ENCODE data around the gene SDHAF4. TPM values are rescaled to one million over a fixed set of nuclear protein-coding genes. Genes with fewer than 3 reads are reported as not detected.

SDHAF4 gene
- total RNA-seq, 2 experiments from 2014 or later, result 2.2 to 2.6 TPM

- Mint-ChIP-seq H3K4me3 (no peak overlapping the region), H3K9me3 (no peaks in the 10 kb centered on the region), H3K27me3 (no peaks in the 10 kb centered on the region), H3K27ac (no peak overlapping the region), H3K4me1 (ENCODE audit: low read depth) (no peaks in the 10 kb centered on the region), H3K36me3 (ENCODE audit: low read depth) (peaks cover 19% of the 10 kb centered on the region)
- CTCF ChIA-PET, result no interaction called here
- intact Hi-C loops (cut with DNase I, micrococcal nuclease), result loop anchor here (10.0 kb wide), 2 partner anchors 430 to 490 kb away; partner anchors contain the start of gene B3GAT2 (in 2 of the 2)
- POLR2A ChIA-PET, result no interaction called here
- no peaks in the 10 kb centered on the region for H3K27me3 ChIP-seq (ENCODE audit: control insufficient read depth in 1 of 2, insufficient read depth in 2 of 2, low read length in 2 of 2)
- H3K36me3 ChIP-seq (ENCODE audit: insufficient read depth, low read length), result no peaks in the 10 kb centered on the region
- no peak overlapping the region for H3K4me3 ChIP-seq (ENCODE audit: low read length)
- no peak overlapping the region for H3K27ac ChIP-seq (ENCODE audit: low read depth in 1 of 2, low read length in 2 of 2)
- no peaks in the 10 kb centered on the region for H3K9me3 ChIP-seq (ENCODE audit: control insufficient read depth in 1 of 2, insufficient read depth in 1 of 2, low read length in 2 of 2)
- ATAC-seq (ENCODE audit: poor library complexity) (no peak), DNase-seq (no peak)
- H3K4me1 ChIP-seq (ENCODE audit: insufficient read depth, low read length), result no peaks in the 10 kb centered on the region
- no peak for TF ChIP-seq CTCF (IDR thresholded peaks at IDR 0.05)
These were observed 41.9 kb upstream of the SDHAF4 start for GRCh38 chr6:70524721-70525286.

GRCh38 chr6:70527071-70527737 lies 39.5 kb upstream of the SDHAF4 start:
- ATAC-seq (ENCODE audit: poor library complexity), result no peak
- Mint-ChIP-seq H3K27me3 (no peaks in the 10 kb centered on the region), H3K4me3 (no peak overlapping the region), H3K27ac (no peak overlapping the region), H3K9me3 (no peaks in the 10 kb centered on the region), H3K36me3 (ENCODE audit: low read depth) (peaks cover 19% of the 10 kb centered on the region), H3K4me1 (ENCODE audit: low read depth) (no peaks in the 10 kb centered on the region)
- no peak for DNase-seq
- ChIA-PET POLR2A (no interaction called here), CTCF (no interaction called here)
- TF ChIP-seq CTCF (IDR thresholded peaks at IDR 0.05), result no peak
- intact Hi-C loops (cut with DNase I, micrococcal nuclease), result loop anchor here (10.0 kb wide), 2 partner anchors 428 to 488 kb away; partner anchors contain the start of gene B3GAT2 (in 2 of the 2)
- no peaks in the 10 kb centered on the region for H3K36me3 ChIP-seq (ENCODE audit: insufficient read depth, low read length)
- no peak overlapping the region for H3K4me3 ChIP-seq (ENCODE audit: low read length)
- no peak overlapping the region for H3K27ac ChIP-seq (ENCODE audit: low read depth in 1 of 2, low read length in 2 of 2)
- no peaks in the 10 kb centered on the region for H3K9me3 ChIP-seq (ENCODE audit: control insufficient read depth in 1 of 2, insufficient read depth in 1 of 2, low read length in 2 of 2)
- H3K4me1 ChIP-seq (ENCODE audit: insufficient read depth, low read length), result no peaks in the 10 kb centered on the region
- no peaks in the 10 kb centered on the region for H3K27me3 ChIP-seq (ENCODE audit: control insufficient read depth in 1 of 2, insufficient read depth in 2 of 2, low read length in 2 of 2)

- H3K27me3 Mint-ChIP-seq, result no peaks in the 10 kb centered on the region
- no peaks in the 10 kb centered on the region for H3K9me3 Mint-ChIP-seq
- no peak for TF ChIP-seq CTCF (IDR thresholded peaks at IDR 0.05)
- H3K27ac ChIP-seq (ENCODE audit: low read depth in 1 of 2, low read length in 2 of 2), result no peak overlapping the region
- no peak overlapping the region for H3K4me3 ChIP-seq (ENCODE audit: low read length)
- ATAC-seq (ENCODE audit: poor library complexity) (no peak), DNase-seq (no peak)
- H3K4me3 Mint-ChIP-seq, result no peak overlapping the region
- no peak overlapping the region for H3K27ac Mint-ChIP-seq
- peaks cover 18% of the 10 kb centered on the region for H3K36me3 Mint-ChIP-seq (ENCODE audit: low read depth)
- H3K27me3 ChIP-seq (ENCODE audit: control insufficient read depth in 1 of 2, insufficient read depth in 2 of 2, low read length in 2 of 2), result no peaks in the 10 kb centered on the region
- ChIA-PET CTCF (no interaction called here), POLR2A (no interaction called here)
- no peaks in the 10 kb centered on the region for H3K36me3 ChIP-seq (ENCODE audit: insufficient read depth, low read length)
- no peaks in the 10 kb centered on the region for H3K9me3 ChIP-seq (ENCODE audit: control insufficient read depth in 1 of 2, insufficient read depth in 1 of 2, low read length in 2 of 2)
- no peaks in the 10 kb centered on the region for H3K4me1 ChIP-seq (ENCODE audit: insufficient read depth, low read length)
- H3K4me1 Mint-ChIP-seq (ENCODE audit: low read depth), result no peaks in the 10 kb centered on the region
- intact Hi-C loops (cut with DNase I, micrococcal nuclease), result no loop called here
These were observed 36.7 kb upstream of the SDHAF4 start for GRCh38 chr6:70530023-70530422.
